Liver (tissue), 9 donors: ENCODE measurements around the gene STAG2. TPM values are rescaled to one million over a fixed set of nuclear protein-coding genes. Genes with fewer than 3 reads are reported as not detected.

Source experiments
- DNase-seq: peaks from one replicate; pipeline ENCODE4 v3.0.0-alpha.2; 2017; ENCODE audit warnings: low spot score
- H3K27ac ChIP-seq, 2 donors: one replicate each; pipeline ENCODE4 v1.7.0; 2013; ENCODE audit warnings: inconsistent platforms in 2 of 2, low read length in 2 of 2, control low read depth in 1 of 2, low read depth in 1 of 2, mild to moderate bottlenecking in 1 of 2
- H3K27me3 ChIP-seq, 4 donors: one replicate each; pipeline versions ENCODE4 v1.6.1 to v1.7.0; 2013; ENCODE audit warnings: low read length in 3 of 4, inconsistent platforms in 1 of 4, mild to moderate bottlenecking in 1 of 4, moderate library complexity in 1 of 4; ENCODE audit not compliant: control insufficient read depth in 4 of 4, insufficient read depth in 4 of 4
- H3K36me3 ChIP-seq, 4 donors: one replicate each; pipeline versions ENCODE4 v1.6.1 to v1.7.0; 2013; ENCODE audit warnings: low read length in 3 of 4, mild to moderate bottlenecking in 3 of 4, low read depth in 1 of 4, moderate library complexity in 1 of 4; ENCODE audit not compliant: control insufficient read depth in 4 of 4, insufficient read depth in 3 of 4
- H3K4me1 ChIP-seq, 4 donors: one replicate each; pipeline versions ENCODE4 v1.6.1 to v1.7.0; 2013; ENCODE audit warnings: low read length in 3 of 4, mild to moderate bottlenecking in 3 of 4, moderate library complexity in 1 of 4; ENCODE audit not compliant: control insufficient read depth in 4 of 4, insufficient read depth in 4 of 4
- H3K4me3 ChIP-seq, 3 donors: one replicate each; pipeline versions ENCODE4 v1.6.1 to v1.7.0; 2013; ENCODE audit warnings: low read length in 3 of 3, control low read depth in 1 of 3, low read depth in 1 of 3, mild to moderate bottlenecking in 1 of 3
- H3K9ac ChIP-seq, 2 donors: one replicate each; pipeline ENCODE4 v1.7.0; 2013; ENCODE audit warnings: low read length in 2 of 2, mild to moderate bottlenecking in 2 of 2, moderate library complexity in 2 of 2, control low read depth in 1 of 2, low read depth in 1 of 2
- H3K9me3 ChIP-seq, 4 donors: one replicate each; pipeline versions ENCODE4 v1.6.1 to v1.7.0; 2013; ENCODE audit warnings: low read length in 3 of 4; ENCODE audit not compliant: control insufficient read depth in 4 of 4
- EGR1 ChIP-seq, 2 donors: IDR thresholded peaks; 2 replicates each; pipeline ENCODE4 v1.6.1; 2016 to 2018; ENCODE audit warnings: antibody characterized with exemption in 2 of 2, low read depth in 2 of 2
- FOXA2 ChIP-seq: IDR thresholded peaks from 2 replicates; pipeline ENCODE4 v1.6.1; 2016; ENCODE audit warnings: antibody characterized with exemption
- HNF4G ChIP-seq: IDR thresholded peaks from 2 replicates; pipeline ENCODE4 v1.6.1; 2016; ENCODE audit warnings: antibody characterized with exemption
- MAX ChIP-seq: IDR thresholded peaks from 2 replicates; pipeline ENCODE4 v1.6.1; 2016; ENCODE audit warnings: antibody characterized with exemption
- NR2F2 ChIP-seq: IDR thresholded peaks from 2 replicates; pipeline ENCODE4 v1.6.1; 2016; ENCODE audit warnings: antibody characterized with exemption
- RAD21 ChIP-seq, 2 donors: IDR thresholded peaks; 2 replicates each; pipeline ENCODE4 v1.6.1; 2016; ENCODE audit warnings: antibody characterized with exemption in 2 of 2, mild to moderate bottlenecking in 2 of 2
- REST ChIP-seq: IDR thresholded peaks from 2 replicates; pipeline ENCODE4 v1.6.1; 2016; ENCODE audit warnings: antibody characterized with exemption, mild to moderate bottlenecking
- RXRA ChIP-seq, 2 donors: IDR thresholded peaks; 2 replicates each; pipeline ENCODE4 v1.6.1; 2017 to 2018; ENCODE audit warnings: antibody characterized with exemption in 2 of 2, mild to moderate bottlenecking in 1 of 2
- SP1 ChIP-seq: IDR thresholded peaks from 2 replicates; pipeline ENCODE4 v1.6.1; 2018; ENCODE audit warnings: antibody characterized with exemption, mild to moderate bottlenecking
- TAF1 ChIP-seq: conservative IDR thresholded peaks from 2 replicates; pipeline ENCODE4 v1.6.1; 2016; ENCODE audit warnings: antibody characterized with exemption, mild to moderate bottlenecking
- WGBS: extraction: QIAGEN DNeasy Blood & Tissue Kit; methylation state at CpG from one replicate; pipeline ENCODE4 v1.1.7; 2013; 5-methylcytosine and 5-hydroxymethylcytosine counted together
- polyA plus RNA-seq, 2 donors: library from polyadenylated mRNA; stranded (reverse) in 1 of 2; unstranded in 1 of 2; fragments of 200-250 nt in 1 of 2; fragments of >200 nt in 1 of 2; fragmentation: Nextera tagmentation in 1 of 2; extraction: Ambion mirVana in 1 of 2; gene quantifications; one replicate each; pipeline versions ENCODE4 v1.2.1 to v1.2.3, GENCODE V29; 2013 to 2015
- total RNA-seq, 2 donors: library from RNA; depleted of rRNA; stranded (reverse); fragments of >200 nt; gene quantifications; one replicate each; pipeline ENCODE4 v1.2.3, GENCODE V29; 2014
- TF ChIP-seq, protein P1 (sequence below): fragments of 150-350 bp; IDR thresholded peaks from 2 replicates; pipeline ENCODE4 v1.5.1; 2017; ENCODE audit warnings: improper control_type of control experiment, low read depth, low read length; ENCODE audit not compliant: missing input control
- TF ChIP-seq, protein P2 (sequence below): IDR thresholded peaks from 2 replicates; pipeline ENCODE4 v1.6.1; 2016; ENCODE audit warnings: antibody characterized with exemption
- donor health status: healthy.
- donor health status: healthy.
- donor health status: healthy.
- donor health status: healthy.
- donor health status: healthy.

STAG2 gene
- total and polyA plus RNA-seq, 4 donors, result 9.7 to 71.0 (median 23.9) TPM

GRCh38 chrX:123973921-123974320 lies 12.4 kb downstream of the STAG2 start:
- H3K27ac ChIP-seq, result no peak overlapping the region
- no peak overlapping the region for H3K9ac ChIP-seq
- no peaks in the 10 kb centered on the region for H3K27me3 ChIP-seq
- H3K36me3 ChIP-seq, result no peaks in the 10 kb centered on the region
- 49% methylated on average over 3 of the region's 3 CpGs for WGBS
- peaks cover 0 to 3% (median 0%) of the 10 kb centered on the region in 4 donors for H3K4me1 ChIP-seq
- TF ChIP-seq SP1 (no peak), TAF1 (no peak), RAD21 (IDR thresholded peaks at IDR 0.05) (no peak), NR2F2 (no peak), REST (no peak), FOXA2 (no peak), RXRA (IDR thresholded peaks at IDR 0.05) (no peak), HNF4G (no peak), MAX (no peak), EGR1 (IDR thresholded peaks at IDR 0.05; ENCODE audit: low read depth in 2 of 2) (no peak)
- TF ChIP-seq, protein P1, sequence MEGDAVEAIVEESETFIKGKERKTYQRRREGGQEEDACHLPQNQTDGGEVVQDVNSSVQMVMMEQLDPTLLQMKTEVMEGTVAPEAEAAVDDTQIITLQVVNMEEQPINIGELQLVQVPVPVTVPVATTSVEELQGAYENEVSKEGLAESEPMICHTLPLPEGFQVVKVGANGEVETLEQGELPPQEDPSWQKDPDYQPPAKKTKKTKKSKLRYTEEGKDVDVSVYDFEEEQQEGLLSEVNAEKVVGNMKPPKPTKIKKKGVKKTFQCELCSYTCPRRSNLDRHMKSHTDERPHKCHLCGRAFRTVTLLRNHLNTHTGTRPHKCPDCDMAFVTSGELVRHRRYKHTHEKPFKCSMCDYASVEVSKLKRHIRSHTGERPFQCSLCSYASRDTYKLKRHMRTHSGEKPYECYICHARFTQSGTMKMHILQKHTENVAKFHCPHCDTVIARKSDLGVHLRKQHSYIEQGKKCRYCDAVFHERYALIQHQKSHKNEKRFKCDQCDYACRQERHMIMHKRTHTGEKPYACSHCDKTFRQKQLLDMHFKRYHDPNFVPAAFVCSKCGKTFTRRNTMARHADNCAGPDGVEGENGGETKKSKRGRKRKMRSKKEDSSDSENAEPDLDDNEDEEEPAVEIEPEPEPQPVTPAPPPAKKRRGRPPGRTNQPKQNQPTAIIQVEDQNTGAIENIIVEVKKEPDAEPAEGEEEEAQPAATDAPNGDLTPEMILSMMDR, result no peak
- no peaks in the 10 kb centered on the region for H3K9me3 ChIP-seq
- DNase-seq, result no peak
- no peak overlapping the region for H3K4me3 ChIP-seq

- no peak for DNase-seq
- WGBS, result 88% methylated on average over 6 of the region's 6 CpGs
- H3K27me3 ChIP-seq, result no peaks in the 10 kb centered on the region
Measured at GRCh38 chrX:123975180-123975579, 13.7 kb downstream of the STAG2 start.

More at GRCh38 chrX:123975180-123975579, 13.7 kb downstream of the STAG2 start:
- no peak for TF ChIP-seq NR2F2
- no peak for TF ChIP-seq FOXA2
- TF ChIP-seq, protein P1, result no peak
- TF ChIP-seq, protein P2, sequence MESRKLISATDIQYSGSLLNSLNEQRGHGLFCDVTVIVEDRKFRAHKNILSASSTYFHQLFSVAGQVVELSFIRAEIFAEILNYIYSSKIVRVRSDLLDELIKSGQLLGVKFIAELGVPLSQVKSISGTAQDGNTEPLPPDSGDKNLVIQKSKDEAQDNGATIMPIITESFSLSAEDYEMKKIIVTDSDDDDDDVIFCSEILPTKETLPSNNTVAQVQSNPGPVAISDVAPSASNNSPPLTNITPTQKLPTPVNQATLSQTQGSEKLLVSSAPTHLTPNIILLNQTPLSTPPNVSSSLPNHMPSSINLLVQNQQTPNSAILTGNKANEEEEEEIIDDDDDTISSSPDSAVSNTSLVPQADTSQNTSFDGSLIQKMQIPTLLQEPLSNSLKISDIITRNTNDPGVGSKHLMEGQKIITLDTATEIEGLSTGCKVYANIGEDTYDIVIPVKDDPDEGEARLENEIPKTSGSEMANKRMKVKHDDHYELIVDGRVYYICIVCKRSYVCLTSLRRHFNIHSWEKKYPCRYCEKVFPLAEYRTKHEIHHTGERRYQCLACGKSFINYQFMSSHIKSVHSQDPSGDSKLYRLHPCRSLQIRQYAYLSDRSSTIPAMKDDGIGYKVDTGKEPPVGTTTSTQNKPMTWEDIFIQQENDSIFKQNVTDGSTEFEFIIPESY, result no peak
- Histone ChIP-seq H3K27ac (no peak overlapping the region), H3K9ac (no peak overlapping the region), H3K9me3 (no peaks in the 10 kb centered on the region), H3K36me3 (no peaks in the 10 kb centered on the region), H3K4me1 (peaks cover 0 to 11% (median 5%) of the 10 kb centered on the region in 4 donors), H3K4me3 (no peak overlapping the region)
